Measurements from ENCODE around the gene ST8SIA3. TPM values are rescaled to one million over a fixed set of nuclear protein-coding genes. Genes with fewer than 3 reads are reported as not detected.

Gene ST8SIA3
- total RNA-seq (2014; rRNA removed; shearing (Covaris generic)) (not detected in 2 replicates), polyA plus RNA-seq (2016; fragmentation: Nextera tagmentation; extraction: Ambion mirVana) (not detected in 2 replicates)

GRCh38 chr18:57352271-57352701 is at the start of gene ST8SIA3:
Gene ST8SIA3 (plus strand): TSS chr18:57352557. CDS start chr18:57352847, 290 bp downstream.
- H3K79me2 ChIP-seq (ENCODE audit: insufficient read depth): no peaks in the 10 kb centered on the region
- H3K4me1 ChIP-seq (ENCODE audit: insufficient read depth): no peaks in the 10 kb centered on the region
- WGBS, 2 experiments (ENCODE audit: low coverage in 1 of 2, low lambda C conversion rate in 2 of 2, missing lambda C conversion rate in 2 of 2): 10% methylated on average over 16 to 30 of the region's 38 CpGs
- no peak within 1 kb of the TSS for H3K4me2 ChIP-seq (ENCODE audit: unreplicated experiment)
- no peaks in the 10 kb centered on the region for H4K20me1 ChIP-seq (ENCODE audit: insufficient read depth)
- H3K9ac ChIP-seq: no peak within 1 kb of the TSS
- TF ChIP-seq EZH2phosphoT487 (IDR thresholded peaks at IDR 0.05; ENCODE audit: insufficient read depth, low read depth) (no peak), EZH2 (IDR thresholded peaks at IDR 0.05; ENCODE audit: insufficient read depth, poor library complexity, severe bottlenecking) (no peak)
- H3K36me3 ChIP-seq (ENCODE audit: low read depth): no peaks in the 10 kb centered on the region
- H2AFZ ChIP-seq: no peak within 1 kb of the TSS
- H3F3A ChIP-seq (ENCODE audit: insufficient read depth): no peaks in the 10 kb centered on the region
- no peak within 1 kb of the TSS for H3K4me3 ChIP-seq
- no peak for DNase-seq
- H3K27me3 ChIP-seq (replicated peaks; ENCODE audit: insufficient read depth): peaks cover 42% of the 10 kb centered on the region
- H3K27ac ChIP-seq: no peak within 1 kb of the TSS
- H3K9me2 ChIP-seq (ENCODE audit: insufficient read depth): no peaks in the 10 kb centered on the region
- in situ Hi-C loops (cut with MboI): no loop called here
- no peaks in the 10 kb centered on the region for H3K9me3 ChIP-seq (ENCODE audit: low read depth)

GRCh38 chr18:57311472-57311871 is 40.9 kb upstream of the ST8SIA3 start:
- Histone ChIP-seq H3K79me2 (ENCODE audit: insufficient read depth) (no peaks in the 10 kb centered on the region), H3K4me2 (ENCODE audit: unreplicated experiment) (no peak overlapping the region), H4K20me1 (ENCODE audit: insufficient read depth) (no peaks in the 10 kb centered on the region), H3K27me3 (replicated peaks; ENCODE audit: insufficient read depth) (no peaks in the 10 kb centered on the region), H3K4me3 (no peak overlapping the region), H3K4me1 (ENCODE audit: insufficient read depth) (no peaks in the 10 kb centered on the region), H3K9me2 (ENCODE audit: insufficient read depth) (no peaks in the 10 kb centered on the region), H3K9ac (no peak overlapping the region), H3K27ac (no peak overlapping the region), H3K9me3 (ENCODE audit: low read depth) (no peaks in the 10 kb centered on the region), H3F3A (ENCODE audit: insufficient read depth) (no peaks in the 10 kb centered on the region), H2AFZ (no peak overlapping the region), H3K36me3 (ENCODE audit: low read depth) (no peaks in the 10 kb centered on the region)
- DNase-seq: no peak
- TF ChIP-seq EZH2phosphoT487 (IDR thresholded peaks at IDR 0.05; ENCODE audit: insufficient read depth, low read depth) (no peak), EZH2 (IDR thresholded peaks at IDR 0.05; ENCODE audit: insufficient read depth, poor library complexity, severe bottlenecking) (no peak)
- 29 to 31% methylated on average over 4 of the region's 4 CpGs for WGBS, 2 experiments (ENCODE audit: low coverage in 1 of 2, low lambda C conversion rate in 2 of 2, missing lambda C conversion rate in 2 of 2)
- in situ Hi-C loops (cut with MboI): no loop called here

- H3K4me3 ChIP-seq: no peak overlapping the region
- H3K4me1 ChIP-seq (ENCODE audit: insufficient read depth): no peaks in the 10 kb centered on the region
- no peak overlapping the region for H3K4me2 ChIP-seq (ENCODE audit: unreplicated experiment)
- H3K9ac ChIP-seq: no peak overlapping the region
- H3K79me2 ChIP-seq (ENCODE audit: insufficient read depth): no peaks in the 10 kb centered on the region
- in situ Hi-C loops (cut with MboI): no loop called here
- no peak for DNase-seq
- H3F3A ChIP-seq (ENCODE audit: insufficient read depth): no peaks in the 10 kb centered on the region
- no peak overlapping the region for H2AFZ ChIP-seq
- no peaks in the 10 kb centered on the region for H3K9me2 ChIP-seq (ENCODE audit: insufficient read depth)
- no peaks in the 10 kb centered on the region for H3K36me3 ChIP-seq (ENCODE audit: low read depth)
- WGBS, 2 experiments (ENCODE audit: low coverage in 1 of 2, low lambda C conversion rate in 2 of 2, missing lambda C conversion rate in 2 of 2): 7 to 11% methylated on average over 3 of the region's 3 CpGs
- TF ChIP-seq EZH2 (IDR thresholded peaks at IDR 0.05; ENCODE audit: insufficient read depth, poor library complexity, severe bottlenecking) (no peak), EZH2phosphoT487 (IDR thresholded peaks at IDR 0.05; ENCODE audit: insufficient read depth, low read depth) (no peak)
- no peaks in the 10 kb centered on the region for H3K27me3 ChIP-seq (replicated peaks; ENCODE audit: insufficient read depth)
- H3K9me3 ChIP-seq (ENCODE audit: low read depth): no peaks in the 10 kb centered on the region
- H3K27ac ChIP-seq: no peak overlapping the region
- no peaks in the 10 kb centered on the region for H4K20me1 ChIP-seq (ENCODE audit: insufficient read depth)
Observed at GRCh38 chr18:57312346-57313144, 39.8 kb upstream of the ST8SIA3 start.

GRCh38 chr18:57320603-57321002 is 31.8 kb upstream of the ST8SIA3 start:
- TF ChIP-seq EZH2phosphoT487 (IDR thresholded peaks at IDR 0.05; ENCODE audit: insufficient read depth, low read depth) (no peak), EZH2 (IDR thresholded peaks at IDR 0.05; ENCODE audit: insufficient read depth, poor library complexity, severe bottlenecking) (no peak)
- no peaks in the 10 kb centered on the region for H3K4me1 ChIP-seq (ENCODE audit: insufficient read depth)
- H3K9ac ChIP-seq: no peak overlapping the region
- WGBS, 2 experiments (ENCODE audit: low coverage in 1 of 2, low lambda C conversion rate in 2 of 2, missing lambda C conversion rate in 2 of 2): 24 to 38% methylated on average over 2 of the region's 2 CpGs
- H3K27ac ChIP-seq: no peak overlapping the region
- in situ Hi-C loops (cut with MboI): no loop called here
- no peaks in the 10 kb centered on the region for H3K79me2 ChIP-seq (ENCODE audit: insufficient read depth)
- H3K9me3 ChIP-seq (ENCODE audit: low read depth): no peaks in the 10 kb centered on the region
- H2AFZ ChIP-seq: no peak overlapping the region
- no peak for DNase-seq
- H3K36me3 ChIP-seq (ENCODE audit: low read depth): no peaks in the 10 kb centered on the region
- no peaks in the 10 kb centered on the region for H3K27me3 ChIP-seq (replicated peaks; ENCODE audit: insufficient read depth)
- H3F3A ChIP-seq (ENCODE audit: insufficient read depth): no peaks in the 10 kb centered on the region
- H3K9me2 ChIP-seq (ENCODE audit: insufficient read depth): no peaks in the 10 kb centered on the region
- no peaks in the 10 kb centered on the region for H4K20me1 ChIP-seq (ENCODE audit: insufficient read depth)
- H3K4me2 ChIP-seq (ENCODE audit: unreplicated experiment): no peak overlapping the region
- no peak overlapping the region for H3K4me3 ChIP-seq

Data from GM23248 (cell line).